Muscle of back (tissue), 11 donors: ENCODE measurements around the gene CD180. TPM values are rescaled to one million over a fixed set of nuclear protein-coding genes. Genes with fewer than 3 reads are reported as not detected.

ENCODE experiments used
- DNase-seq, 3 donors: peaks; one replicate each; pipeline versions ENCODE4 v3.0.0 to v3.0.0-alpha.2; 2013
- polyA plus RNA-seq, 10 donors: library from polyadenylated mRNA; unstranded; fragments of 120-200 nt; gene quantifications; one replicate each; pipeline ENCODE4 v1.2.1, GENCODE V29; 2013; ENCODE audit not compliant: insufficient read length in 10 of 10

CD180 gene
- polyA plus RNA-seq, 10 donors = 0.70 to 1.4 (median 1.1) TPM

DNA sequence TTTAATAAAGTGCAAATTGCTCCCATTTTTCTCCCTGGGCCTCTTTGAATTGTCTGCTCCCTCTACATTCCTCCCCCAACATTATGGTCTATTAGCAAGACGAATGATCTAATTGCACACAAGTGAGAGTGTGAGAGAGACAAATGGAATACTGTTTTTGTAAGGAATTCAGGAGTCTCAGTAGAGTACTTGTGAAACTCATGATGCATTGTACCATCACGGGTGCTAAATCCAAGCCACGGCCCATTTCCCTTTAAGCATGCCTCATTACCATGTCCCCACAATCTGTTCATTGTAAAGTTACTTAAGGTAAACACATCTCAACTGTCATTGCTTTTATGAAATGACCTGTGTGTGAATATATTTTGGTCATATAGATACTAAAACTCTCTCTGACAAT lies 62.8 kb downstream of the CD180 start:
- no peak for DNase-seq

DNA sequence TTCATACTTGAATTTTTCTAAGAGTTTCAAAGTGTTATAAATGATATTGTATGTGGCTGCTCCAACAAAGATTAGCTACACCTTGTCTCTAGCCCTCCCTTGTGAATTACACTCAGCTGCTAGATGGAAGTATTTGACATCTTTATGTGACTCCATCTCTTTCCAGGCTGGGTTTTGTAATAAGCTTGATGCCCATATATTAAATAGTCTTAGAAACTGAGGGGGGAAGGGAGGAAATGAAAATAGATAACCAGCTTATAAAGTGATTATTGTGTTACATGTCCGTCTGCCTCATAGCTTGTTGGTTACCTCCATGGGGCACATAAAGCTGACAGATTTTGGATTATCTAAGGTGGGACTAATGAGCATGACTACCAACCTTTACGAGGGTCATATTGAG lies 63.4 kb downstream of the CD180 start:
- no peak for DNase-seq

DNA sequence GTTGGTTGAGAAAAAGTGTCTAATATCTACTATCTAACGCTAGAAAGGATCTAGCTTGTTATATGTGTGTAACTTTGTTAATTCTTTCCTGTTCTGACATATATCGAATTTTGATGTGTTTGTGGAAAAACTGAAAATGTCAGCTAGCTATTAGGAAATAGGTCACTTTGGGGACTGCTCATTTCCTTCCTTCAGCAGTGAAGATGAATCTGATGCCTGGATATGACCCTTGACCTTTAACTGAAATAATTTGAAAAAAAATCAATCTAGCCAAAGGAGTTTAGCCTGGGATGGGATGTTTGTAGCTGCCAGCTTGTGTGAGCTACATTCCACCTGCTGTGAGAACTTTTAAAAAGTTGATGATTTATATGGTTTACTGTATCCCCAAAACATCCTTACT lies 66.8 kb downstream of the CD180 start:
- no peak for DNase-seq
